Measurements from ENCODE around the gene VAV2. TPM values are rescaled to one million over a fixed set of nuclear protein-coding genes. Genes with fewer than 3 reads are reported as not detected.

The VAV2 gene
- total RNA-seq, 1 donor from 2014 or later = 34.8 TPM

GRCh38 chr9:133981589-133981957 lies 10.6 kb downstream of the VAV2 start:
- DNase-seq (ENCODE audit: low spot score) = no peak
- no peak for ATAC-seq

- ATAC-seq = no peak
- DNase-seq (ENCODE audit: low spot score) = no peak
Observed at GRCh38 chr9:133980864-133981588, 11.1 kb downstream of the VAV2 start.

GRCh38 chr9:133979921-133980863 lies 11.9 kb downstream of the VAV2 start:
- ATAC-seq (peak; percentile 67), DNase-seq (ENCODE audit: low spot score) (peak; percentile 70)

GRCh38 chr9:133979273-133979920 lies 12.7 kb downstream of the VAV2 start:
- DNase-seq (ENCODE audit: low spot score) = peak; percentile 78

GRCh38 chr9:133978899-133979272 lies 13.2 kb downstream of the VAV2 start:
- no peak for DNase-seq (ENCODE audit: low spot score)
- peak; percentile 4 for ATAC-seq

More at GRCh38 chr9:133979273-133979920, 12.7 kb downstream of the VAV2 start:
- peak; percentile 72 for ATAC-seq

GRCh38 chr9:133978226-133978898 lies 13.8 kb downstream of the VAV2 start:
- ATAC-seq = peak; percentile 51
- peak; percentile 84 for DNase-seq (ENCODE audit: low spot score)

GRCh38 chr9:133977421-133978201 lies 14.5 kb downstream of the VAV2 start:
- no peak for DNase-seq (ENCODE audit: low spot score)
- ATAC-seq = no peak

- no peak for DNase-seq (ENCODE audit: low spot score)
Observed at GRCh38 chr9:133976887-133977286, 15.2 kb downstream of the VAV2 start.

GRCh38 chr9:133976191-133976861 lies 15.8 kb downstream of the VAV2 start:
- DNase-seq (ENCODE audit: low spot score) (no peak), ATAC-seq (no peak)

More at GRCh38 chr9:133976887-133977286, 15.2 kb downstream of the VAV2 start:
- ATAC-seq = no peak

- DNase-seq (ENCODE audit: low spot score) (no peak), ATAC-seq (no peak)
Observed at GRCh38 chr9:133975511-133975910, 16.6 kb downstream of the VAV2 start.

GRCh38 chr9:133974631-133975341 lies 17.3 kb downstream of the VAV2 start:
- peak; percentile 56 for ATAC-seq

GRCh38 chr9:133973791-133974630 lies 18.1 kb downstream of the VAV2 start:
- peak; percentile 69 for ATAC-seq

More at GRCh38 chr9:133974631-133975341, 17.3 kb downstream of the VAV2 start:
- peak; percentile 70 for DNase-seq (ENCODE audit: low spot score)

GRCh38 chr9:133973111-133973790 lies 18.9 kb downstream of the VAV2 start:
- DNase-seq (ENCODE audit: low spot score) (no peak), ATAC-seq (peak; percentile 9)

More at GRCh38 chr9:133973791-133974630, 18.1 kb downstream of the VAV2 start:
- peak; percentile 92 for DNase-seq (ENCODE audit: low spot score)

- peak; percentile 9 for ATAC-seq
- no peak for DNase-seq (ENCODE audit: low spot score)
Observed at GRCh38 chr9:133971981-133972941, 19.9 kb downstream of the VAV2 start.

GRCh38 chr9:133971121-133971951 lies 20.8 kb downstream of the VAV2 start:
- peak; percentile 67 for DNase-seq (ENCODE audit: low spot score)
- ATAC-seq = peak; percentile 8

Measured in left lobe of liver (tissue), 2 donors.